ENCODE measurements around the gene TBC1D8.

TBC1D8 gene

GRCh38 chr2:101108357-101108756, 42.8 kb downstream of the TBC1D8 start:
- Histone ChIP-seq H3K9me3 (no peaks in the 10 kb centered on the region), H3K4me1 (peaks cover 5% of the 10 kb centered on the region), H3K27me3 (ENCODE audit: low read depth) (no peaks in the 10 kb centered on the region), H3K36me3 (replicated peaks) (no peaks in the 10 kb centered on the region), H3K4me3 (no peak overlapping the region)
- no peak for DNase-seq (ENCODE audit: low spot score in 2 of 2)
- in situ Hi-C loops (cut with MboI; ENCODE audit: low sequenced_read_pairs), result no loop called here

DNA sequence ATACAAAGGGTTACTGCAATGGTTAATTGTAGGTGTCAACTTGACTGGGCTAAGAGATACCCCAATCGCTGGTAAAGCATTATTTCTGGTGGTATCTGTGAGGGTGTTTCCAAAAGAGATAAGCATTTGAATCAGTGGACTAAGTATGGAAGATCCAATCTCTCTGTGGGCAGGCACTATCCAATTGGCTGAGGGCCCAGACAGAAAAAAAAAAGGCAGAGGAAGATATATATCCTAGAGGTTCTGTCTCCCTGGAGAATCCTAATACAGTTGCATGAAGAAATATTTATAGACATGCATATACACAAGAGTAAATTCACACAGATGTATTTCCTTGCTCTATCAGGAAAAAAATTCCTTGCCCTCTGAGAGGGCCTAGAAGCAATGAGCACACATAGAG, 43.9 kb downstream of the TBC1D8 start:
- Histone ChIP-seq H3K27me3 (ENCODE audit: low read depth) (no peaks in the 10 kb centered on the region), H3K9me3 (no peaks in the 10 kb centered on the region), H3K36me3 (replicated peaks) (no peaks in the 10 kb centered on the region), H3K4me3 (no peak overlapping the region), H3K4me1 (no peaks in the 10 kb centered on the region)
- no peak for DNase-seq (ENCODE audit: low spot score in 2 of 2)
- in situ Hi-C loops (cut with MboI; ENCODE audit: low sequenced_read_pairs), result no loop called here

GRCh38 chr2:101106453-101107181, 44.6 kb downstream of the TBC1D8 start:
- Histone ChIP-seq H3K36me3 (replicated peaks) (no peaks in the 10 kb centered on the region), H3K4me1 (no peaks in the 10 kb centered on the region), H3K27me3 (ENCODE audit: low read depth) (no peaks in the 10 kb centered on the region), H3K4me3 (no peak overlapping the region), H3K9me3 (no peaks in the 10 kb centered on the region)
- in situ Hi-C loops (cut with MboI; ENCODE audit: low sequenced_read_pairs), result no loop called here
- no peak for DNase-seq (ENCODE audit: low spot score in 2 of 2)

DNA sequence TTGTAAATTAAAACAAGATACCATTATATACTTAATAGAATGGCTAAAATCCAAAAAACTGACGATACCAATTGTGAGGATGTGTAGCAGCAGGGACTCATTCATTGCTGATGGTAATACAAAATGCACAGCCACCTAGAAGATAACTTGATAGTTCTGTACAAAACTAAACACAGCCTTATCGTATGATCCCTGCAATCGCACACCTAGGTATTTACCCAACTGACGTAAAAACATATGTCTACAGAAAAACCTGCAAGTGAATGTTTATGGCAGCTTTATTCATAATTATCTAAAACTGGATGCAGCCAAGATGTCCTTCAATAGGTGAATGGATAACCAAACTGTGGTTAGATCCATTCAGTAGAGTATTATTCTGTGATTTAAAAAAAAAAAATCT, 45.5 kb downstream of the TBC1D8 start:
- no peaks in the 10 kb centered on the region for H3K27me3 ChIP-seq (ENCODE audit: low read depth)
- no peak for DNase-seq (ENCODE audit: low spot score in 2 of 2)
- H3K9me3 ChIP-seq, result no peaks in the 10 kb centered on the region
- no peaks in the 10 kb centered on the region for H3K4me1 ChIP-seq
- H3K36me3 ChIP-seq (replicated peaks), result no peaks in the 10 kb centered on the region
- in situ Hi-C loops (cut with MboI; ENCODE audit: low sequenced_read_pairs), result no loop called here
- no peak overlapping the region for H3K4me3 ChIP-seq

DNA sequence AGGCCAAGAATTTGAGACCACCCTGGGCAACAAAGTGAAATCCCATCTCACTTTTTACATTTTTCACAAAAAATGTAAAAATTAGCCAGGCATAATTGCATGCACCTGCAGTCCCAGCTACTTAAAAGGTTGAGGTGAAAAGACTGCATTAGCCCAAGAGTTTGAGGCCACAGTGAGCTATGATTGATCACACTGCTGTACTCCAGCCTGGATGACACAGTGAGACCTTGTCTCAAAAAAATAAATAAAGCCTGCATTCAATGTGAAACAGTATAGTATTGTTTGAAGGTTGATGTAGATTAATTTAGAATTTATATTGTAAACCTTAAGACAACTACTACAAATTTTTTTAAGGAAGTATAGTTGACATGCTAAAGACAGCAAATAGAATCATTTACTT, 53.5 kb downstream of the TBC1D8 start:
- Histone ChIP-seq H3K36me3 (replicated peaks) (no peaks in the 10 kb centered on the region), H3K9me3 (no peaks in the 10 kb centered on the region), H3K4me3 (no peak overlapping the region), H3K4me1 (no peaks in the 10 kb centered on the region), H3K27me3 (ENCODE audit: low read depth) (no peaks in the 10 kb centered on the region)
- in situ Hi-C loops (cut with MboI; ENCODE audit: low sequenced_read_pairs), result no loop called here
- no peak for DNase-seq (ENCODE audit: low spot score in 2 of 2)

GRCh38 chr2:101096619-101097142, 54.5 kb downstream of the TBC1D8 start:
- in situ Hi-C loops (cut with MboI; ENCODE audit: low sequenced_read_pairs), result no loop called here
- H3K9me3 ChIP-seq, result no peaks in the 10 kb centered on the region
- no peaks in the 10 kb centered on the region for H3K36me3 ChIP-seq (replicated peaks)
- no peak for DNase-seq (ENCODE audit: low spot score in 2 of 2)
- H3K4me1 ChIP-seq, result no peaks in the 10 kb centered on the region
- no peaks in the 10 kb centered on the region for H3K27me3 ChIP-seq (ENCODE audit: low read depth)
- no peak overlapping the region for H3K4me3 ChIP-seq

GRCh38 chr2:101094351-101094750, 56.8 kb downstream of the TBC1D8 start:
- Histone ChIP-seq H3K4me3 (no peak overlapping the region), H3K4me1 (no peaks in the 10 kb centered on the region), H3K36me3 (replicated peaks) (no peaks in the 10 kb centered on the region), H3K9me3 (no peaks in the 10 kb centered on the region), H3K27me3 (ENCODE audit: low read depth) (no peaks in the 10 kb centered on the region)
- no peak for DNase-seq (ENCODE audit: low spot score in 2 of 2)
- in situ Hi-C loops (cut with MboI; ENCODE audit: low sequenced_read_pairs), result no loop called here

GRCh38 chr2:101089942-101090799, 61.0 kb downstream of the TBC1D8 start:
- Histone ChIP-seq H3K4me1 (no peaks in the 10 kb centered on the region), H3K9me3 (no peaks in the 10 kb centered on the region), H3K36me3 (replicated peaks) (no peaks in the 10 kb centered on the region), H3K27me3 (ENCODE audit: low read depth) (no peaks in the 10 kb centered on the region), H3K4me3 (no peak overlapping the region)
- in situ Hi-C loops (cut with MboI; ENCODE audit: low sequenced_read_pairs), result no loop called here
- DNase-seq (ENCODE audit: low spot score in 2 of 2), result no peak

DNA sequence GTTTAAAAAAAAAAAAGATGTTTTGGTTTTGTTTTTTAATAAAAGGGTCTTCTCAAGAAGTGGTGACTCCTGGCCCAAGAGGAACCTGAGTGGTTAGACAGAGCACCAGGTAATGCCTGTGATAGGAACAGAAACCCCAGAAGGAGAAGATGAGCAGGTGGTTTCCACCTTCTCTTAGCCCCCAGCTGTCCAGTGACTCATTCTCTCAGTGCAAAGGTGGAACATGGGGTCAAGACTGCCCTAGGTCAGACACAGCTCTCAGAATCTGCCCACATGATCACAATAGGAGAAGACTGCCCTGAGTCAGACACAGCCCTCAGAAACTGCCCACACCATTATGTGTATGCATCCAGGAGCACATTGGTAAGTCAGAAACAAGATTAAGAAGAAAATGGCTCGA, 61.8 kb downstream of the TBC1D8 start:
- H3K36me3 ChIP-seq (replicated peaks), result no peaks in the 10 kb centered on the region
- H3K9me3 ChIP-seq, result no peaks in the 10 kb centered on the region
- in situ Hi-C loops (cut with MboI; ENCODE audit: low sequenced_read_pairs), result no loop called here
- H3K4me1 ChIP-seq, result no peaks in the 10 kb centered on the region
- H3K4me3 ChIP-seq, result no peak overlapping the region
- DNase-seq (ENCODE audit: low spot score in 2 of 2), result no peak
- no peaks in the 10 kb centered on the region for H3K27me3 ChIP-seq (ENCODE audit: low read depth)

- Histone ChIP-seq H3K36me3 (replicated peaks) (no peaks in the 10 kb centered on the region), H3K4me1 (no peaks in the 10 kb centered on the region)
Observed at GRCh38 chr2:101087638-101088037, 63.5 kb downstream of the TBC1D8 start.

GRCh38 chr2:101083613-101084012, 67.6 kb downstream of the TBC1D8 start:
- no peaks in the 10 kb centered on the region for H3K4me1 ChIP-seq
- in situ Hi-C loops (cut with MboI; ENCODE audit: low sequenced_read_pairs), result no loop called here
- DNase-seq (ENCODE audit: low spot score in 2 of 2), result no peak
- H3K36me3 ChIP-seq (replicated peaks), result no peaks in the 10 kb centered on the region
- H3K27me3 ChIP-seq (ENCODE audit: low read depth), result no peaks in the 10 kb centered on the region
- H3K9me3 ChIP-seq, result no peaks in the 10 kb centered on the region
- no peak overlapping the region for H3K4me3 ChIP-seq

More at GRCh38 chr2:101087638-101088037, 63.5 kb downstream of the TBC1D8 start:
- in situ Hi-C loops (cut with MboI; ENCODE audit: low sequenced_read_pairs), result no loop called here
- H3K27me3 ChIP-seq (ENCODE audit: low read depth), result no peaks in the 10 kb centered on the region
- no peaks in the 10 kb centered on the region for H3K9me3 ChIP-seq
- DNase-seq (ENCODE audit: low spot score in 2 of 2), result no peak
- H3K4me3 ChIP-seq, result no peak overlapping the region

DNA sequence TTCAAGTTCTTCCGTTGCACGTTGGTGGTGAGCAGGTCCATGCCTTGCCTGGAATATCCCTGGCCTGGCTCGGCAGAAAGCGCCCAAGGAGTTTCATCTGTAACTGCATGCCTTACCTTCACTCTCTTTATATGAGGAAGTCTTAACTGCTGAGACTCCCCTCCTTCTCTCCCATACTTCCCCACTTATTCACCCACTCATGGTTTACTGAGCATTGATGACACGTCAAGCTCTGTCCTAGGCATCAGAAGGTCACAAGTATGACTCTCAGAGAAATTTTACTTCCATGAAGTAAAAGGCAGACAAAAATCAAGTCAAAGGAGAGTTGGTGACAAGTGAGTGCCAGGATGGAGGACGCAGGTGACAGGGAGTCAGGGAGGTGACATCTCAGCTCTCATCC, 68.2 kb downstream of the TBC1D8 start:
- in situ Hi-C loops (cut with MboI; ENCODE audit: low sequenced_read_pairs), result no loop called here
- H3K4me1 ChIP-seq, result no peaks in the 10 kb centered on the region
- no peaks in the 10 kb centered on the region for H3K27me3 ChIP-seq (ENCODE audit: low read depth)
- no peaks in the 10 kb centered on the region for H3K36me3 ChIP-seq (replicated peaks)
- H3K9me3 ChIP-seq, result no peaks in the 10 kb centered on the region
- DNase-seq (ENCODE audit: low spot score in 2 of 2), result no peak
- H3K4me3 ChIP-seq, result no peak overlapping the region

- Histone ChIP-seq H3K4me3 (no peak overlapping the region), H3K27me3 (ENCODE audit: low read depth) (no peaks in the 10 kb centered on the region), H3K36me3 (replicated peaks) (no peaks in the 10 kb centered on the region), H3K4me1 (no peaks in the 10 kb centered on the region), H3K9me3 (no peaks in the 10 kb centered on the region)
- no peak for DNase-seq (ENCODE audit: low spot score in 2 of 2)
- in situ Hi-C loops (cut with MboI; ENCODE audit: low sequenced_read_pairs), result no loop called here
Observed at GRCh38 chr2:101081375-101081907, 69.7 kb downstream of the TBC1D8 start.
